Gastrocnemius medialis (tissue), 4 donors: ENCODE measurements around the gene MSI2.

Experiments
- CTCF ChIP-seq, 5 experiments: fragments of 450-650 bp in 3 of 5; fragments of 200-600 bp in 2 of 5; sonication (generic) in 2 of 5; IDR thresholded peaks in 4 of 5; conservative IDR thresholded peaks in 1 of 5; 1 replicate in 4 of 5; 2 replicates in 1 of 5; pipeline ENCODE4 v1.5.1; 2016 to 2019; ENCODE audit warnings: antibody characterized with exemption in 5 of 5, mild to moderate bottlenecking in 3 of 5, moderate library complexity in 3 of 5
- POLR2A ChIP-seq, 2 donors: fragments of 450-650 bp; IDR thresholded peaks; one replicate each; pipeline ENCODE4 v1.6.1; 2017; ENCODE audit warnings: antibody characterized with exemption in 2 of 2, mild to moderate bottlenecking in 2 of 2, moderate library complexity in 2 of 2

- TF ChIP-seq CTCF (IDR thresholded peaks at IDR 0.05 in 4 of 5, conservative IDR thresholded peaks at IDR 0.05 in 1 of 5) (no peak), POLR2A (IDR thresholded peaks at IDR 0.05) (no peak)
Measured at GRCh38 chr17:57278740-57279387, 22.5 kb downstream of the MSI2 start.
